ENCODE data around the gene RHEBL1.

DNA sequence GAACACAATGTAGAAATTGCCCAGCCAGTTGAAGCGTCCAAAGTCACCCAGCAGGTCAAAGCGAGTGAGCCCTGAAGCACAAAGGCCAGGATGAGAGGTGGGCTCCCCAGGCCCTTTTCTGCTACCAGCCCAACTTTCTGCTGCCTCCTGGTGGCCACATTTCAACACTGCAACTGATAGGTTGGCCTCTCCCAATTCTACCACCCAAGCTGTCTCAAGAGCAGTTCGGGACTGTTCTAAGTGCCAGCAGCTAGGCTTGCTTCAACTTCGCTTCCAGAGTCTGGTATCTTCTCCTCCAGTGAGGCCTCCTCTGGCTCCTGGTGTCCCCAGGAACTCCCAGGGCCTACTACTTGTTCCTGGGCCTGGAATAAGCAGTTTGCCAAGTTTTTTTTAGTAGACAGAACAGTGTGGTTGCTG lies 28.3 kb upstream of the RHEBL1 start:
- TF ChIP-seq, protein P1, sequence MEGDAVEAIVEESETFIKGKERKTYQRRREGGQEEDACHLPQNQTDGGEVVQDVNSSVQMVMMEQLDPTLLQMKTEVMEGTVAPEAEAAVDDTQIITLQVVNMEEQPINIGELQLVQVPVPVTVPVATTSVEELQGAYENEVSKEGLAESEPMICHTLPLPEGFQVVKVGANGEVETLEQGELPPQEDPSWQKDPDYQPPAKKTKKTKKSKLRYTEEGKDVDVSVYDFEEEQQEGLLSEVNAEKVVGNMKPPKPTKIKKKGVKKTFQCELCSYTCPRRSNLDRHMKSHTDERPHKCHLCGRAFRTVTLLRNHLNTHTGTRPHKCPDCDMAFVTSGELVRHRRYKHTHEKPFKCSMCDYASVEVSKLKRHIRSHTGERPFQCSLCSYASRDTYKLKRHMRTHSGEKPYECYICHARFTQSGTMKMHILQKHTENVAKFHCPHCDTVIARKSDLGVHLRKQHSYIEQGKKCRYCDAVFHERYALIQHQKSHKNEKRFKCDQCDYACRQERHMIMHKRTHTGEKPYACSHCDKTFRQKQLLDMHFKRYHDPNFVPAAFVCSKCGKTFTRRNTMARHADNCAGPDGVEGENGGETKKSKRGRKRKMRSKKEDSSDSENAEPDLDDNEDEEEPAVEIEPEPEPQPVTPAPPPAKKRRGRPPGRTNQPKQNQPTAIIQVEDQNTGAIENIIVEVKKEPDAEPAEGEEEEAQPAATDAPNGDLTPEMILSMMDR (conservative IDR thresholded peaks at IDR 0.05) = peak; percentile 80
- TF ChIP-seq EZH2 (IDR thresholded peaks at IDR 0.05; ENCODE audit: low read depth) = no peak
